ENCODE measurements around the gene TBC1D16.
"Not testable (repeated sequence)": the region's sequence is repeated elsewhere in the genome, so short reads cannot be mapped to it uniquely, and the experiment has no call there.

TBC1D16 gene

GRCh38 chr17:79915850-79916430 is 119.7 kb downstream of the TBC1D16 start:
- DNase-seq (ENCODE audit: low read depth, low spot score): no peak

- DNase-seq (ENCODE audit: low read depth, low spot score): no peak
Observed at GRCh38 chr17:79914813-79915740, 120.6 kb downstream of the TBC1D16 start.

DNA sequence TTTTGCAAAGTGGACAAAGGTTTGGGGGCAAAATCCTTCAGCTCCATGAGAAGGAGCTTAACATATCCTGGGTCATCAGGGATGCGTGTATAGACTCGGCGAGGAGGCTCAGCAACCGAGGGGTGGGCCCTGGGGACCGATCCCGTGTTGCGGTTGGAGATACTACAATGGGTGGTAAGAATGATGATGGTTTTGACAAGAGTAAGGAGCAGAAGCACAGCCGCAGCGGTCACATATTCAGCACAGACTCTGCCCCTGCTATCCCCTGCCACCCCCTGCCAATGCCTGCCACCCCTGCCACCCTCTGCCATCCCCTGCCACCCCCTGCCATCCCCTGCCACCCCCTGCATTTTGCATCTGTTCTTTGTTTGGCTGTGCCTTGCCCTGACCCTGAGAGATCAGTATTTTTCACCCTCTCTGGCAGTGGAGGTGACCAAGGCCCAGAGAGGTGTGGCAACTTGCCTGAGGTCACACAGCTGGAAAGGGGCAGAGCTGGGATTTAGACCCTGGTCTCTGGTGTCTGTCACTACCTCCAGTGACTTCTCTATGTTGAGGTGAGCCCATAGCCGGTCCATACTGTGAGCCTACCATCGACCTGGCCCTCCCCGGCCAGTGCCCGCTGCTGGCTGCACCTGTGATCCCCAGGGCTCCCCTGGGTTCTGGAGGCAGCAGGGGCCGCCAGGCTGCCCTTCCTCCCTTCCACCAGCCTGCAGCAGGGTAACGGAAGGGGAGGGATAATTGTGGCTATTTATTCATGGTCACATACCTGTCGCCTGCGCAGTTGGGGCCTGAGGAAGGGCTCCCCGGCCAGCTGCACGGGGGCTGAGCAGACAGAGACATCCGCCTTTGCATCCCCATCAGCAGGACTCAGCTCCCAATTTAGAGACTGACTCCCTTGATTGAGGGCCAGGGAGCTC is 121.5 kb downstream of the TBC1D16 start:
- no peak for DNase-seq (ENCODE audit: low read depth, low spot score)

DNA sequence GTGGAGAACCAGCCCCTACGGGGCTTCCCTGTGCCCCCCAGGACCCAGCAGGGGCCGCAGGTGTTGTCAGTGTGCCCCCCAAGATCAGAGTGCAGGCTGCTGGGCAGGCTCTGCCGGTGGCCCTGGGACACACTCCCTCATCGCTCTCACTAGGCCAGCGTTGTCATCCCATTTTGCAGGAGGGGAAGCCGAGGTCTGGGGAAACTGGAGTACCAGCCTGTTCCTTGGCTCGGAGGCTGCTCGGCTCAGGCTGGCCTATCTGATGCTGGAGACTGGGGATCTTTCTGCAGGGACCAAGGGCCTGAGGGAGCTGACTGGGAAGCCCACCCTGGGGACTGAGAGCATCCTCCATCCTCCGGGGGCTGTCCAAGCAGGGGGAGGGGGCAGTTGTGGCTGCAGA is 122.2 kb downstream of the TBC1D16 start:
- DNase-seq (ENCODE audit: low read depth, low spot score): no peak

DNA sequence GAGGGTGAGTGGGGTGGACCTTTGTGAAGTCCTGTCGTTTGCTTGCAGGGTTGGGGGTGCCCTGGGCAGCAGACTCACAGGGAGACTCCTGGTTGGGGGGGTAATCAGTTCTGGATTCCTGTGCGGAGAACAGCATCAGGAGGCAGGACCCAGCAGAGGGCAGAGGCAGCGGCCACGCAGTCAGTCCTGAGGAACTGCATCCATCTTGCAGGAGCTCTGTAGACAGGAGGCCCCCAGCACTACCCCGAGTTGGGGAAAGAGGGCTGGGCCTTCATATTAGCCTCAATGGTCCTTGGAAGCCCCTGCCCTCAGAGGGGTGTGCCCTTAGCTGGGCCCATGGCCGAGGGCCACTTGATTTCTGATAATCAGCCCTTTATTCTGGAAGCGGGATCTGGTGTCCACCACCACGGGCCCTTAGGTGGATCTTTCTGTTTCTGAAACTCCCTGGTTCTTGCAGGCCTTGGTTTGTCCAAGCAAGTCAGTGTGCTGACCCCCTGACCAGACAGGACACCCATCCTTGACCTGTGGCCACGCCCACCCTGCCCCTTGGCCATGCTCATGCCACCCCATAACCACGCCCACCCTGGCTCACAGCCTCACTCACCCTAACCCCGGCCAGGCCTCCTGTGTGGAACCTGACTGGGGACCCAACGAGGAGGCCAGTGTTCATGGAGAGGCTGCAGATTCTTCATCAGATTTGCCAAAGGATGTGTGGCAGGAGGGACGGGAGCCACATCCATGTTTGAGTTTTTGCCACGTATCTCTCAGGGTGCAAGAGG is 122.9 kb downstream of the TBC1D16 start:
- DNase-seq (ENCODE audit: low read depth, low spot score): no peak

DNA sequence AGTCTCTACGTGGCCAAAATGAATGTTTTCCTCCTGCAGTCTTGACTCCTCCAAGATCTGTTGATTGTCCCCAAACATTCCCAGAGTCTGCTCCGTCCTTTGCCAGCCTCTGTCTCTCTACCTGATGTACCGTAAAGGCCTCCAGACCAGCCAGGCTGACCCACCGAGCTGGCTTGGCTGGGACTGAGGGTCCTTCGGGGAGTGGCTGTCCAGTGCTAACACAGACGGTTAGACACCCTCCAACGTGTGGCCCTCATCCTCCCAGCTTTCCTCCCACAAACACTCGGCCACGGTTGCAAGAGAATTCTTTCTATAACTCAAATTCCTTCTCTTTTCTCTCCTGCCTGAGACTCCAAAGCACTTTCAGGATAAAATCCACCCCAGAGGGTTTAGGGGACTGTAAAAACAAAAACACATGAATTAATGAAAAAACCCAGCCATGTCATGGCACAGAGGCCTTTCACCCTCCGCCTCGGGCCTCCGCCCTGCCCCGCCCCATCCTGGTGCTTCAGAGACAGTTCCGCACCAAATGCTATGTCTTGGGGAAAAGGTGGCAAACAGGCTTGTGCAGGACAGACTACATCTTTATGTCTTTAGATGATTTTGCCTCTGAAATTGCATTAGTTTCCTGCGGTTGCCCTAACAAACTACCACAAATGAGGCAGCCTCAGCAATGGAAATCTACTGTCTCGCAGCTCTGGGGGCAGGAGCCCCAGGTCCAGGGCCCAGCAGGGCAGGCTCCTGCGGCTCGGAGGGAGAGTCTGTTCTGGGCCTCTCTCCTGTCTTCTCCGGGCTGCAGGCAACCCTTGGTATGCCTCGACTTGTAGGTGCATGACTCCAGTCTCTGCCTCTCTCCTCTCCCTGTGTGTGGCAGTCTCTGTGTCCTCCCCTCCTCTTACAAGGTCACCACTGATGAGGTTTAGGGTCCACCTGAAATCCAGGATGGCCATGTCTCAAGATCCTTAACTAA is 124.0 kb downstream of the TBC1D16 start:
- no peak for DNase-seq (ENCODE audit: low read depth, low spot score)

DNA sequence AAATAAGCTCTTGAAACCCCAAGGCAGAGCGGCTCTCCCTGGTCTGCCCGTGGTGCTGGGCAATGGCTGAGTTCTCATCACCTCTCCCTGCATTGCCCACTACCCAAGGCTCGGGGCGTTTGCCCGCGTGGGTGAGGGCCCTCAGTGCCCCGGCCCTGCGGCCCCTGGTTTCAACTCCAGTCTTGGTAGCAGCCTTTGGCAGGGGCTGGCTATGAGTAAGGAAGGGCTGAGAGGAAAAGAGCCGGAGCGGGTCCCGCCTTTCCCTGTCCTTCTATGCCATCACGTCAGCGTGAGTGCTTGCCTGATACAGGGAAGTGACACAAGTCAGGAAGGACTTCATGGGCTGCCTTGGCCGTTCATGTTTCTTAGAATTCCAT is 124.7 kb downstream of the TBC1D16 start:
- no peak for DNase-seq (ENCODE audit: low read depth, low spot score)

- no peak for DNase-seq (ENCODE audit: low read depth, low spot score)
Observed at GRCh38 chr17:79909121-79909520, 126.6 kb downstream of the TBC1D16 start.

GRCh38 chr17:79907850-79908249 is 127.8 kb downstream of the TBC1D16 start:
- DNase-seq (ENCODE audit: low read depth, low spot score): no peak

DNA sequence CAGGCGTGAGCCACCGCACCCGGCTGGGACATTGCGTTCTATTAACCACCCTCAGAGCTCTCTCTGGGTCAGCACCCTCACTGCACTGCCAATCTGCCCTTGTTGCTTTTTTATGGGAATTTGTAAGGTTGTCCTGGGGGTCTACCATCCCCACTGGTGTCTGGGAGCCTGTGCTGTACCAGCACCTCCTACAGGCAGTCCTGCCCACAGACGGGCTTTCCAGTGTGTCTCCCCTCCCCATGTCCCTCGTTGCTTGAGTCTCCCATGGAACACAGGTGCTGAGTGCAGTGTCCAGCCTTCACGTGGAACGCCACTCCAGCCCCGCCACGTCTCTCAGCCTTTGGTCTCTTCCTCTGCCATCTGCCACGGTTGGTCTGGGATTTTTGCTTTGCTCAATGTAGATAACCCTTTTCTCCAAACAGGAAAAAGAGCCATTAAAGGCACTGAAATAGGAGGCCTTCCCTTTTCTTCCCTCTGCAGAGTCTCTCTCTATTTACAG is 128.4 kb downstream of the TBC1D16 start:
- no peak for DNase-seq (ENCODE audit: low read depth, low spot score)

- DNase-seq (ENCODE audit: low read depth, low spot score): no peak
Observed at GRCh38 chr17:79905832-79906231, 129.8 kb downstream of the TBC1D16 start.

GRCh38 chr17:79904865-79905264 is 130.8 kb downstream of the TBC1D16 start:
- no peak for DNase-seq (ENCODE audit: low read depth, low spot score)

- DNase-seq (ENCODE audit: low read depth, low spot score): no peak
Observed at GRCh38 chr17:79902146-79902791, 133.4 kb downstream of the TBC1D16 start.

- no peak for DNase-seq (ENCODE audit: low read depth, low spot score)
Observed at GRCh38 chr17:79901131-79901530, 134.5 kb downstream of the TBC1D16 start.

GRCh38 chr17:79899584-79899983 is 136.1 kb downstream of the TBC1D16 start:
- DNase-seq (ENCODE audit: low read depth, low spot score): no peak

DNA sequence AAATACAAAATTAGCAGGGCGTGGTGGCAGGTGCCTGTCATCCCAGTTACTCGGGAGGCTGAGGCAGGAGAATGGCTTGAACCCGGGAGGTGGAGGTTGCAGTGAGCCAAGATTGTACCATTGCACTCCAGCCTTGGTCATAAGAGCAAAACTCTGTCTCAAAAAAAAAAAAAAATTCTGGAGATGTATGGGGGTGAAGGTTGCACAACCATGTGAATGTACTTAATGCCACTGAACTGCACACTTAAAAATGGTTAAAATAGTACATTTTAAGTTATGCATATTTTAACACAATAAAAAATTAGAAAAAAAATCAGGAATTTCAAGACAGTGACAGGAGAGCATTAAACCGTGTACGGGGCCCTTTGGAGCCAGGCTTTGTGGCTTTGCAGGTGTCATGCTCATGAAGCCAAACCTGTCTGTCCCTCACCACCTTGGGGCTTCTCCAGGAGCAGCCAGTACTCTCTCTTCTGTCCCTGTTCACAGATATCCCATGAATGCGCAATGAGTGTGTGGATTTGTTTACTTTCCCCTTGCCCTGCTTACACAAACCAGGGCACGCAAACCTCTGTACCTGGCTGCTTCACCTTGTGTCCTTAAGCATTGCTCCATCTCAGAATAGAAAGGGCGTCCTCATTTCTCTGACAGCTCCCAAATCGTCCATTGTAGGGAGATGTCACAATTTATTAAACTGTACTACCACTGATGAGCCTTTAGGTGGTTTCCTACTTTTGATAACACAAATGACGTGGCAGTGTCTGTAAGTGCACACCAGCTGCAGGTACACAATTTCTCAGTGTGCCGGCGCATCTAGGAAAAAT is 138.2 kb downstream of the TBC1D16 start:
- no peak for DNase-seq (ENCODE audit: low read depth, low spot score)

DNA sequence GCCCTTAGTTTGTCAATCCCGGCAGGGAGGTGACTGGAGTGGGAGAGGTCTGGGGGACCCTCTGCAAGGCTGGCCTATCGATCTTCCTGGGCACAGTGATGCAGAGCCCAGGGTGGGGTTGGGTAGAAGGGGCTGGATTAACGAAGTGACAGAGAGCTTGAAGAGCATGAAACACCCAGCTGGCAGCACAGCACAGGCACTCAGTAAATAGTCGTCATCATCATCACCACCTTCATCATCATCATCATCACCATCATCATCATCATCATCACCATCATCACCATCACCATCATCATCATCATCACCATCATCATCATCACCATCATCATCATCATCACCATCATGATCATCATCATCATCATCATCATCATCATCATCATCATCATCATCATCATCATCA is 142.2 kb downstream of the TBC1D16 start:
- not testable (repeated sequence) for DNase-seq (ENCODE audit: low read depth, low spot score)

- DNase-seq (ENCODE audit: low read depth, low spot score): no peak
Observed at GRCh38 chr17:79892457-79893241, 143.0 kb downstream of the TBC1D16 start.
